A549 treated with CpdA at 1 μM for 4 hours (cell line): ENCODE data around the gene POU2AF1. TPM values are rescaled to one million over a fixed set of nuclear protein-coding genes. Genes with fewer than 3 reads are reported as not detected.

Experiments
- total RNA-seq: library from RNA; stranded (reverse); fragments of 200-300 nt; extraction: Qiagen RNA extraction; gene quantifications from 5 replicates; pipeline ENCODE4 v1.2.3, GENCODE V29; 2022; ENCODE audit warnings: low read depth

Gene POU2AF1
- total RNA-seq: not detected in 5 replicates

GRCh38 chr11:111378861-111379601, at the start of gene POU2AF1:
Gene POU2AF1, minus strand, starts transcription at chr11:111379275. Its CDS starts 98 bp downstream, at chr11:111379177.

Other genes starting within 250 kb of the POU2AF1 start
- not detected in 5 replicates for gene POU2AF2, start 133.6 kb downstream of the POU2AF1 start, total RNA-seq
- 0.37 to 0.86 TPM (median 0.61 TPM) in 5 replicates for gene POU2AF3, start 80.7 kb downstream of the POU2AF1 start, total RNA-seq
- gene BTG4, start 133.1 kb upstream of the POU2AF1 start, total RNA-seq: 0.09 to 0.22 TPM (median 0.11 TPM) in 3 of 5 replicates, not detected in the others
- not detected in 5 replicates for gene HOATZ, start 135.5 kb upstream of the POU2AF1 start, total RNA-seq
- gene LAYN, start 161.4 kb upstream of the POU2AF1 start, total RNA-seq: 5.0 to 6.9 TPM (median 5.2 TPM) in 5 replicates
- gene SIK2, start 223.2 kb upstream of the POU2AF1 start, total RNA-seq: 4.9 to 5.6 TPM (median 5.1 TPM) in 5 replicates